Measurements from ENCODE around the gene IL12RB1. TPM values are rescaled to one million over a fixed set of nuclear protein-coding genes. Genes with fewer than 3 reads are reported as not detected.

IL12RB1 gene
- total RNA-seq, 1 donor = 0.72 TPM

DNA sequence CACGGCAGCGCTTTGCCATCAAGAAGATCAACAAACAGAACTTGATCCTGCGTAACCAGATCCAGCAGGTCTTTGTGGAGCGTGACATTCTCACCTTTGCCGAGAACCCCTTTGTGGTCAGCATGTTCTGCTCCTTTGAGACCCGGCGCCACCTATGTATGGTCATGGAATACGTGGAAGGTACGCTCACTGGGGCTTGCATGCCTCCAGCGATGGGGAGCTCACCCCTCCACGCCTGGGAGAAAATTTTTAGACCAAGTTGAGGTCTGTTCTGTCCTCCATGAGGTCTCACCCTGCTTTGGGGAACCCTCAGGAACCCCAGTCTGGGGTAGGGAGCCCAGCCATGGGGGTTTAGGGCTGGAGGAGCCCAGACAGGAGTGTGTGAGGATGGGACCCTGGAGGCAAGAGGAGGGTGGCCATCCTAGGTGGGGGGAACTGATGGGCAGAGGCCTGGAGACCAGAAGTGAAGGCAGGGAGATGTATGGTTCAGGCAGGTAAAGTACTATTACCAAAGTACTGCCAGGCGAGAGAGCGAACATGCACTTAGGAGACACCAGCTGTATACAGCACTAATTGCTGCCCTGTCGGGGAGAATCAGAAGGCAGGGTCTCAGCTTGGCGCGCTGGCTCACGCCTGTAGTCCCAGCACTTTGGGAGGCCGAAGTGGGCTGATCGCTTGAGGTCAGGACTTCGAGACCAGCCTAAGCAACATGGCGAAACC, 43.9 kb upstream of the IL12RB1 start:
- TF ChIP-seq, protein P1, sequence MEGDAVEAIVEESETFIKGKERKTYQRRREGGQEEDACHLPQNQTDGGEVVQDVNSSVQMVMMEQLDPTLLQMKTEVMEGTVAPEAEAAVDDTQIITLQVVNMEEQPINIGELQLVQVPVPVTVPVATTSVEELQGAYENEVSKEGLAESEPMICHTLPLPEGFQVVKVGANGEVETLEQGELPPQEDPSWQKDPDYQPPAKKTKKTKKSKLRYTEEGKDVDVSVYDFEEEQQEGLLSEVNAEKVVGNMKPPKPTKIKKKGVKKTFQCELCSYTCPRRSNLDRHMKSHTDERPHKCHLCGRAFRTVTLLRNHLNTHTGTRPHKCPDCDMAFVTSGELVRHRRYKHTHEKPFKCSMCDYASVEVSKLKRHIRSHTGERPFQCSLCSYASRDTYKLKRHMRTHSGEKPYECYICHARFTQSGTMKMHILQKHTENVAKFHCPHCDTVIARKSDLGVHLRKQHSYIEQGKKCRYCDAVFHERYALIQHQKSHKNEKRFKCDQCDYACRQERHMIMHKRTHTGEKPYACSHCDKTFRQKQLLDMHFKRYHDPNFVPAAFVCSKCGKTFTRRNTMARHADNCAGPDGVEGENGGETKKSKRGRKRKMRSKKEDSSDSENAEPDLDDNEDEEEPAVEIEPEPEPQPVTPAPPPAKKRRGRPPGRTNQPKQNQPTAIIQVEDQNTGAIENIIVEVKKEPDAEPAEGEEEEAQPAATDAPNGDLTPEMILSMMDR (IDR thresholded peaks at IDR 0.05; ENCODE audit: extremely low read depth, low read depth, low read length) = no peak
- Histone ChIP-seq H3K4me1 (ENCODE audit: insufficient read depth, low read length) (no peaks in the 10 kb centered on the region), H3K36me3 (ENCODE audit: insufficient read depth, low read length) (peaks cover 42% of the 10 kb centered on the region)

GRCh38 chr19:18128805-18129204, 42.1 kb upstream of the IL12RB1 start:
- no peaks in the 10 kb centered on the region for H3K79me2 ChIP-seq (ENCODE audit: insufficient read depth, low read length)
- DNase-seq (ENCODE audit: insufficient read length, low spot score, missing footprints) = peak; percentile 77
- TF ChIP-seq, protein P1 (IDR thresholded peaks at IDR 0.05; ENCODE audit: extremely low read depth, low read depth, low read length) = no peak
- H2AFZ ChIP-seq (ENCODE audit: low read length) = no peak overlapping the region
- H3K4me3 ChIP-seq (ENCODE audit: insufficient read depth, low read length) = no peak overlapping the region
- no peak overlapping the region for H3K27ac ChIP-seq (ENCODE audit: low read depth, low read length)
- H3K4me2 ChIP-seq (ENCODE audit: insufficient read depth, low read length) = no peak overlapping the region
- H4K20me1 ChIP-seq (ENCODE audit: insufficient read depth, low read length) = no peaks in the 10 kb centered on the region
- no peaks in the 10 kb centered on the region for H3K4me1 ChIP-seq (ENCODE audit: insufficient read depth, low read length)
- no peaks in the 10 kb centered on the region for H3K9me3 ChIP-seq (ENCODE audit: low read depth, low read length)
- peaks cover 33% of the 10 kb centered on the region for H3K36me3 ChIP-seq (ENCODE audit: insufficient read depth, low read length)
- H3K27me3 ChIP-seq (ENCODE audit: insufficient read depth, low read length) = no peaks in the 10 kb centered on the region

More for the DNA sequence above, 43.9 kb upstream of the IL12RB1 start:
- Histone ChIP-seq H4K20me1 (ENCODE audit: insufficient read depth, low read length) (no peaks in the 10 kb centered on the region), H3K27me3 (ENCODE audit: insufficient read depth, low read length) (no peaks in the 10 kb centered on the region), H3K27ac (ENCODE audit: low read depth, low read length) (no peak overlapping the region), H3K79me2 (ENCODE audit: insufficient read depth, low read length) (no peaks in the 10 kb centered on the region), H3K4me3 (ENCODE audit: insufficient read depth, low read length) (no peak overlapping the region), H2AFZ (ENCODE audit: low read length) (no peak overlapping the region), H3K9me3 (ENCODE audit: low read depth, low read length) (no peaks in the 10 kb centered on the region), H3K4me2 (ENCODE audit: insufficient read depth, low read length) (no peak overlapping the region)
- DNase-seq (ENCODE audit: insufficient read length, low spot score, missing footprints) = peak; percentile 73

DNA sequence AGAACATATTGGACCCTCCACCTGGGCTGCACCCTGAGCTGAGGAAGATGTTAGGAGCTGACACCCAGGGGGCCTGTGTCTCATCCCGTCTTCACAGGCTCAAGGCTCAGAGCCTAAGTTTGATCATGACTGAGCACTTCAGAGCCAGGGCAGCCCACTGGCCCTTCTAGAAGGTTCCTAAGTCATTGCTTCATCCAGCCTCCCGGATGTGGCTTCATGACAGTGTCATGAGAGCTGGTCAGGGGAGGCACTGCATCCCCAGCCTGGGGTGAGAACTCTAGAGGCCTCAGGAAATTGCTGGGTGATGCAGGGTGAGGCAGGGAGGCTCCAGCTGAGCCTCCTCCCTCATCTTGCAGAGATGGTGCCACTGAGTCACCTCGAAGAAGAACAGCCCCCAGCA, 41.3 kb upstream of the IL12RB1 start:
- Histone ChIP-seq H3K4me3 (ENCODE audit: insufficient read depth, low read length) (no peak overlapping the region), H3K79me2 (ENCODE audit: insufficient read depth, low read length) (no peaks in the 10 kb centered on the region), H2AFZ (ENCODE audit: low read length) (no peak overlapping the region), H3K4me1 (ENCODE audit: insufficient read depth, low read length) (no peaks in the 10 kb centered on the region), H3K27ac (ENCODE audit: low read depth, low read length) (no peak overlapping the region), H3K36me3 (ENCODE audit: insufficient read depth, low read length) (peaks cover 31% of the 10 kb centered on the region), H3K4me2 (ENCODE audit: insufficient read depth, low read length) (no peak overlapping the region), H3K27me3 (ENCODE audit: insufficient read depth, low read length) (no peaks in the 10 kb centered on the region), H4K20me1 (ENCODE audit: insufficient read depth, low read length) (peaks cover 1% of the 10 kb centered on the region), H3K9me3 (ENCODE audit: low read depth, low read length) (no peaks in the 10 kb centered on the region)
- DNase-seq (ENCODE audit: insufficient read length, low spot score, missing footprints) = peak; percentile 77
- TF ChIP-seq, protein P1 (IDR thresholded peaks at IDR 0.05; ENCODE audit: extremely low read depth, low read depth, low read length) = no peak

GRCh38 chr19:18126097-18126496, 39.4 kb upstream of the IL12RB1 start:
- Histone ChIP-seq H3K36me3 (ENCODE audit: insufficient read depth, low read length) (peaks cover 23% of the 10 kb centered on the region), H3K4me3 (ENCODE audit: insufficient read depth, low read length) (no peak overlapping the region), H3K27me3 (ENCODE audit: insufficient read depth, low read length) (no peaks in the 10 kb centered on the region), H3K27ac (ENCODE audit: low read depth, low read length) (no peak overlapping the region), H3K9me3 (ENCODE audit: low read depth, low read length) (no peaks in the 10 kb centered on the region), H3K4me2 (ENCODE audit: insufficient read depth, low read length) (no peak overlapping the region), H4K20me1 (ENCODE audit: insufficient read depth, low read length) (peaks cover 6% of the 10 kb centered on the region), H3K4me1 (ENCODE audit: insufficient read depth, low read length) (no peaks in the 10 kb centered on the region), H3K79me2 (ENCODE audit: insufficient read depth, low read length) (no peaks in the 10 kb centered on the region), H2AFZ (ENCODE audit: low read length) (no peak overlapping the region)
- TF ChIP-seq, protein P1 (IDR thresholded peaks at IDR 0.05; ENCODE audit: extremely low read depth, low read depth, low read length) = no peak
- DNase-seq (ENCODE audit: insufficient read length, low spot score, missing footprints) = no peak

All from osteoblast (primary cell).